Renal cortical epithelial cell (primary cell): Measurements from ENCODE around the gene PFDN4. TPM values are rescaled to one million over a fixed set of nuclear protein-coding genes. Genes with fewer than 3 reads are reported as not detected.

Source experiments
- DNase-seq: peaks from one replicate; pipeline ENCODE4 v3.0.0-alpha.2; 2011; ENCODE audit warnings: low read depth
- total RNA-seq: library from RNA; depleted of rRNA; stranded (reverse); fragments of >200 nt; gene quantifications from 2 replicates; pipeline ENCODE4 v1.2.3, GENCODE V29; 2014

Gene PFDN4
- total RNA-seq, 1 donor from 2014 or later: 82.6 TPM

- DNase-seq: peak; percentile 90
These were observed 59.7 kb downstream of the PFDN4 start for GRCh38 chr20:54267483-54268003.

- no peak for DNase-seq
These were observed 61.1 kb downstream of the PFDN4 start for GRCh38 chr20:54268941-54269340.

Other genes starting within 250 kb of the PFDN4 start
- gene BCAS1, start 137.5 kb upstream of the PFDN4 start, total RNA-seq: 0.10 and 0.17 TPM in 2 replicates
- gene CYP24A1, start 34.1 kb upstream of the PFDN4 start, total RNA-seq: 6.6 and 15.5 TPM in 2 replicates